K562 (cell line): Measurements from ENCODE around the gene TNIP1. TPM values are rescaled to one million over a fixed set of nuclear protein-coding genes. Genes with fewer than 3 reads are reported as not detected.

Experiments used
- BHLHE40 ChIP-seq: IDR thresholded peaks from 2 replicates; pipeline ENCODE4 v1.6.1; 2011; ENCODE audit warnings: low read length, improper control_type of control experiment
- CBX3 ChIP-seq, 2 experiments: IDR thresholded peaks; 1 replicate in 1 of 2; 2 replicates in 1 of 2; pipeline ENCODE4 v1.6.1; 2012; ENCODE audit warnings: inconsistent platforms in 2 of 2, low read length in 2 of 2, borderline replicate concordance in 1 of 2, control low read depth in 1 of 2
- HDAC8 ChIP-seq: fragments of 450-650 bp; IDR thresholded peaks from 2 replicates; pipeline ENCODE4 v1.6.1; 2016; ENCODE audit warnings: mild to moderate bottlenecking, missing genetic modification characterization, moderate library complexity, missing compliant biosample characterization
- HES1 ChIP-seq: fragments of 450-650 bp; IDR thresholded peaks from 2 replicates; pipeline ENCODE4 v1.6.1; 2016; ENCODE audit warnings: low read depth, mild to moderate bottlenecking, moderate library complexity
- IRF9 ChIP-seq: fragments of 450-650 bp; IDR thresholded peaks from 2 replicates; pipeline ENCODE4 v1.6.1; 2016; ENCODE audit warnings: missing biosample characterization, missing genetic modification characterization
- LCOR ChIP-seq: sonication (generic); formaldehyde crosslinking; IDR thresholded peaks from 2 replicates; pipeline ENCODE4 v1.8.0; 2022; ENCODE audit warnings: mild to moderate bottlenecking, missing genetic modification reagents
- MYC ChIP-seq, 2 experiments: fragments of 250-450 bp in 1 of 2; sonication (Bioruptor Pico) in 1 of 2; IDR thresholded peaks; 2 replicates each; pipeline versions ENCODE4 v1.5.1 to v1.6.1; 2012 to 2021; ENCODE audit warnings: low read depth in 2 of 2, borderline replicate concordance in 1 of 2, improper control_type of control experiment in 1 of 2, low read length in 1 of 2, mild to moderate bottlenecking in 1 of 2, moderate library complexity in 1 of 2
- NRF1 ChIP-seq, 2 experiments: fragments of 450-650 bp; IDR thresholded peaks in 1 of 2; conservative IDR thresholded peaks in 1 of 2; 2 replicates each; pipeline ENCODE4 v1.6.1; 2014; ENCODE audit warnings: mild to moderate bottlenecking in 2 of 2
- TCF3 ChIP-seq: sonication (generic); formaldehyde crosslinking; IDR thresholded peaks from 2 replicates; pipeline ENCODE4 v1.4.0; 2020; ENCODE audit warnings: mild to moderate bottlenecking, missing genetic modification reagents
- TFAP4 ChIP-seq: sonication (generic); formaldehyde crosslinking; IDR thresholded peaks from 2 replicates; pipeline ENCODE4 v1.8.0; 2022; ENCODE audit warnings: missing genetic modification reagents, mild to moderate bottlenecking, moderate library complexity, borderline replicate concordance
- ZBTB1 ChIP-seq: sonication (generic); formaldehyde crosslinking; IDR thresholded peaks from 2 replicates; pipeline ENCODE4 v1.8.1; 2023; ENCODE audit warnings: missing genetic modification reagents, low read depth, mild to moderate bottlenecking, borderline replicate concordance
- ZBTB9 ChIP-seq: fragments of 450-650 bp; formaldehyde crosslinking; IDR thresholded peaks from 2 replicates; pipeline ENCODE4 v1.4.0; 2020; ENCODE audit warnings: mild to moderate bottlenecking, moderate library complexity
- ZNF12 ChIP-seq: sonication (generic); formaldehyde crosslinking; IDR thresholded peaks from 2 replicates; pipeline ENCODE4 v1.4.0; 2020; ENCODE audit warnings: mild to moderate bottlenecking, missing genetic modification reagents
- polyA plus RNA-seq, 8 experiments: library from polyadenylated mRNA; depleted of rRNA in 4 of 8; stranded (reverse) in 5 of 8; unstranded in 3 of 8; fragments of >200 nt; fragmentation: Nextera tagmentation in 2 of 8; fragmentation: Illumina TruSeq in 1 of 8; extraction: Ambion mirVana in 2 of 8; extraction: Trizol in 1 of 8; gene quantifications; 2 replicates each; pipeline versions ENCODE4 v1.2.1 to v1.2.3, GENCODE V29; 2011 to 2014; ENCODE audit warnings: inconsistent platforms in 1 of 8, missing spikeins in 1 of 8
- total RNA-seq, 7 experiments: library from RNA; depleted of rRNA in 6 of 7; stranded (reverse); fragments of >200 nt in 6 of 7; fragmentation: Illumina TruSeq in 2 of 7; extraction: Trizol in 2 of 7; gene quantifications; 2 replicates each; pipeline versions ENCODE4 v1.2.1 to v1.2.3, GENCODE V29; 2011 to 2021; ENCODE audit warnings: low replicate concordance in 1 of 7
- TF ChIP-seq, protein P1 (sequence below): fragments of 250-450 bp; sonication (Bioruptor Pico); IDR thresholded peaks from 2 replicates; pipeline ENCODE4 v1.8.0; 2021; ENCODE audit warnings: moderate library complexity, mild to moderate bottlenecking, inconsistent platforms
- TF ChIP-seq, protein P2 (sequence below): fragments of 250-450 bp; sonication (Bioruptor Pico); IDR thresholded peaks from 2 replicates; pipeline ENCODE4 v1.8.0; 2021; ENCODE audit warnings: moderate library complexity, mild to moderate bottlenecking, inconsistent platforms
- TF ChIP-seq, protein P3 (sequence below): sonication (generic); formaldehyde crosslinking; IDR thresholded peaks from 2 replicates; pipeline ENCODE4 v1.9.0; 2022; ENCODE audit warnings: mild to moderate bottlenecking, missing genetic modification reagents

The TNIP1 gene
- total and polyA plus RNA-seq, 9 of the 15 experiments (the other 6 are each of a cell fraction or from before 2014, with no cell fraction given) = 0.46 to 41.0 (median 24.6) TPM

DNA sequence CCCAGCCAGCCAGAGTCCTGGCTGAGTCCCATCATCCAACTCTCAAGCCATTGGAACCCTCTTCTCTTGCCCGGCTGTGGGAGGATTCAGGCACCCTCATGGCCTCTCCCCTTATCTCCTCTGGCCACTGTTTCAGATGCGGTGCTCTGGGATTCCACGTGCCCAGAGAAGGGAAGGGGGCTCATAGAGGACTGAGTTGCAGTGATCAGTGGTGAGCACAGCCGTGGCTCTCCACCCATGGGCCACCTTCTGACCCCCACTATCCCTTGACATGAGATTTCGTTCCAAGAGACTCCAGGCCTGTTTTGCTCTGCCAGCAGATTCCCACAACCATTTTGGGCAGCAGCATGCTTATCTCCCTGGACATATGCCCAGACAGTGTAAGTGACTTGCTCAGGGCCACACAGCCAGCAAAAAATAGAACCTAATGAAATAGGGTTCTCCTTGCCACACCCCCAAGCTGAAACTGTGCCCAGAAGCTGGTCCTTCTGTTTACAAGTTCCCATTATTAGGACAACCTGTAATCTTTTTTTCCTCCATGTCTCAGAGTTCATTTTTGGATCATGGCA is 57.7 kb downstream of the TNIP1 start (continued):
- no peak for TF ChIP-seq IRF9 (tag)
- TF ChIP-seq, protein P1, sequence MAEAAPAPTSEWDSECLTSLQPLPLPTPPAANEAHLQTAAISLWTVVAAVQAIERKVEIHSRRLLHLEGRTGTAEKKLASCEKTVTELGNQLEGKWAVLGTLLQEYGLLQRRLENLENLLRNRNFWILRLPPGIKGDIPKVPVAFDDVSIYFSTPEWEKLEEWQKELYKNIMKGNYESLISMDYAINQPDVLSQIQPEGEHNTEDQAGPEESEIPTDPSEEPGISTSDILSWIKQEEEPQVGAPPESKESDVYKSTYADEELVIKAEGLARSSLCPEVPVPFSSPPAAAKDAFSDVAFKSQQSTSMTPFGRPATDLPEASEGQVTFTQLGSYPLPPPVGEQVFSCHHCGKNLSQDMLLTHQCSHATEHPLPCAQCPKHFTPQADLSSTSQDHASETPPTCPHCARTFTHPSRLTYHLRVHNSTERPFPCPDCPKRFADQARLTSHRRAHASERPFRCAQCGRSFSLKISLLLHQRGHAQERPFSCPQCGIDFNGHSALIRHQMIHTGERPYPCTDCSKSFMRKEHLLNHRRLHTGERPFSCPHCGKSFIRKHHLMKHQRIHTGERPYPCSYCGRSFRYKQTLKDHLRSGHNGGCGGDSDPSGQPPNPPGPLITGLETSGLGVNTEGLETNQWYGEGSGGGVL (CRISPR knock-in tag) = no peak
- TF ChIP-seq CBX3 (IDR thresholded peaks at IDR 0.05; ENCODE audit: borderline replicate concordance in 1 of 2, low read length in 2 of 2) = 0 out of 3 replicates have a peak, but pooled peaks of 1 of the 2 experiments have one; percentile 48
- peak; percentile 71 for TF ChIP-seq TCF3 (CRISPR knock-in tag)
- TF ChIP-seq MYC (IDR thresholded peaks at IDR 0.05; ENCODE audit: low read depth, low read length) = peak; percentile 72; the same call in 1 of the 2 replicates
- no peak; the same call in 1 of the 2 replicates for TF ChIP-seq MYC (CRISPR knock-in tag; IDR thresholded peaks at IDR 0.05; ENCODE audit: borderline replicate concordance, low read depth)
- TF ChIP-seq TFAP4 (CRISPR knock-in tag) = peak; percentile 48; the same call in 1 of the 2 replicates
- TF ChIP-seq ZBTB1 = no peak
- no peak for TF ChIP-seq HES1
- peak; percentile 74 for TF ChIP-seq BHLHE40
- TF ChIP-seq, protein P2, sequence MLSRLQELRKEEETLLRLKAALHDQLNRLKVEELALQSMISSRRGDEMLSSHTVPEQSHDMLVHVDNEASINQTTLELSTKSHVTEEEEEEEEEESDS (CRISPR knock-in tag) = no peak
- no peak; the same call in 1 of the 2 replicates for TF ChIP-seq LCOR
- TF ChIP-seq ZNF12 (CRISPR knock-in tag) = no peak
- no peak for TF ChIP-seq HDAC8 (tag)
- TF ChIP-seq, protein P3, sequence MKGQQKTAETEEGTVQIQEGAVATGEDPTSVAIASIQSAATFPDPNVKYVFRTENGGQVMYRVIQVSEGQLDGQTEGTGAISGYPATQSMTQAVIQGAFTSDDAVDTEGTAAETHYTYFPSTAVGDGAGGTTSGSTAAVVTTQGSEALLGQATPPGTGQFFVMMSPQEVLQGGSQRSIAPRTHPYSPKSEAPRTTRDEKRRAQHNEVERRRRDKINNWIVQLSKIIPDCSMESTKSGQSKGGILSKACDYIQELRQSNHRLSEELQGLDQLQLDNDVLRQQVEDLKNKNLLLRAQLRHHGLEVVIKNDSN (CRISPR knock-in tag) = no peak
- 0 out of 4 replicates have a peak, but pooled peaks have one; percentile 26 to 41 for TF ChIP-seq NRF1 (conservative IDR thresholded peaks at IDR 0.05 in 1 of 2, IDR thresholded peaks at IDR 0.05 in 1 of 2)
- 0 out of 2 replicates have a peak, but pooled peaks have one; percentile 27 for TF ChIP-seq ZBTB9 (CRISPR knock-in tag)
